K562 (cell line): ENCODE results near the gene CDK5RAP3. TPM values are rescaled to one million over a fixed set of nuclear protein-coding genes. Genes with fewer than 3 reads are reported as not detected.

Experiments used
- ARID1B ChIP-seq: fragments of 450-650 bp; IDR thresholded peaks from 2 replicates; pipeline ENCODE4 v1.6.1; 2016; ENCODE audit warnings: antibody characterized with exemption, mild to moderate bottlenecking, inconsistent platforms
- ATF1 ChIP-seq, 2 experiments: fragments of 450-650 bp in 1 of 2; IDR thresholded peaks; 2 replicates each; pipeline ENCODE4 v1.6.1; 2016; ENCODE audit warnings: missing compliant biosample characterization in 1 of 2, missing genetic modification characterization in 1 of 2
- BACH1 ChIP-seq: fragments of 200-800 bp; sonication (Bioruptor generic); IDR thresholded peaks from 2 replicates; pipeline ENCODE4 v1.6.1; 2016; ENCODE audit warnings: missing genetic modification characterization, missing compliant biosample characterization
- BRD4 ChIP-seq: fragments of 200-600 bp; sonication (generic); IDR thresholded peaks from 2 replicates; pipeline ENCODE4 v1.6.1; 2017; ENCODE audit warnings: inconsistent platforms
- BRF2 ChIP-seq: IDR thresholded peaks from 3 replicates; pipeline ENCODE4 v1.6.1; 2011; ENCODE audit warnings: borderline replicate concordance, mild to moderate bottlenecking; ENCODE audit not compliant: insufficient read length, insufficient read depth
- DACH1 ChIP-seq: fragments of 450-650 bp; IDR thresholded peaks from 2 replicates; pipeline ENCODE4 v1.6.1; 2018; ENCODE audit not compliant: partially characterized antibody
- MEIS2 ChIP-seq: fragments of 450-650 bp; IDR thresholded peaks from 2 replicates; pipeline ENCODE4 v1.6.1; 2014; ENCODE audit warnings: mild to moderate bottlenecking; ENCODE audit not compliant: partially characterized antibody
- RBM34 ChIP-seq: fragments of 200-400 bp; formaldehyde crosslinking; IDR thresholded peaks from 2 replicates; pipeline ENCODE4 v1.6.1; 2018; ENCODE audit warnings: low read length, borderline replicate concordance; ENCODE audit not compliant: insufficient read depth
- RUNX1 ChIP-seq: sonication (generic); IDR thresholded peaks from 2 replicates; pipeline ENCODE4 v1.6.1; 2016; ENCODE audit warnings: antibody characterized with exemption, low read depth
- SFPQ ChIP-seq: fragments of 200-400 bp; formaldehyde crosslinking; IDR thresholded peaks from 2 replicates; pipeline ENCODE4 v1.6.1; 2017; ENCODE audit warnings: mild to moderate bottlenecking, low read depth, low read length, moderate library complexity
- SMARCB1 ChIP-seq: IDR thresholded peaks from 2 replicates; pipeline ENCODE4 v1.6.1; 2011; ENCODE audit warnings: improper control_type of control experiment, low read depth; ENCODE audit not compliant: insufficient read length
- SRSF9 ChIP-seq: fragments of 200-400 bp; formaldehyde crosslinking; IDR thresholded peaks from 2 replicates; pipeline ENCODE4 v1.6.1; 2017; ENCODE audit warnings: low read depth, low read length, borderline replicate concordance
- TGIF2 ChIP-seq: sonication (generic); formaldehyde crosslinking; IDR thresholded peaks from 2 replicates; pipeline ENCODE4 v1.8.1; 2022; ENCODE audit warnings: mild to moderate bottlenecking, missing genetic modification reagents, moderate library complexity
- ZKSCAN3 ChIP-seq: fragments of 250-450 bp; sonication (Bioruptor Pico); IDR thresholded peaks from 2 replicates; pipeline ENCODE4 v1.4.0; 2020
- ZNF316 ChIP-seq: fragments of 450-650 bp; IDR thresholded peaks from 2 replicates; pipeline ENCODE4 v1.6.1; 2016
- ZNF57 ChIP-seq: fragments of 450-650 bp; formaldehyde crosslinking; IDR thresholded peaks from 2 replicates; pipeline ENCODE4 v1.4.0; 2020; ENCODE audit warnings: mild to moderate bottlenecking, moderate library complexity
- ZNF76 ChIP-seq: fragments of 250-450 bp; sonication (Bioruptor Pico); IDR thresholded peaks from 2 replicates; pipeline ENCODE4 v1.4.0; 2020; ENCODE audit warnings: mild to moderate bottlenecking, moderate library complexity, borderline replicate concordance
- polyA plus RNA-seq, 8 experiments: library from polyadenylated mRNA; depleted of rRNA in 4 of 8; stranded (reverse) in 5 of 8; unstranded in 3 of 8; fragments of >200 nt; fragmentation: Nextera tagmentation in 2 of 8; fragmentation: Illumina TruSeq in 1 of 8; extraction: Ambion mirVana in 2 of 8; extraction: Trizol in 1 of 8; gene quantifications; 2 replicates each; pipeline versions ENCODE4 v1.2.1 to v1.2.3, GENCODE V29; 2011 to 2014; ENCODE audit warnings: inconsistent platforms in 1 of 8, missing spikeins in 1 of 8
- total RNA-seq, 7 experiments: library from RNA; depleted of rRNA in 6 of 7; stranded (reverse); fragments of >200 nt in 6 of 7; fragmentation: Illumina TruSeq in 2 of 7; extraction: Trizol in 2 of 7; gene quantifications; 2 replicates each; pipeline versions ENCODE4 v1.2.1 to v1.2.3, GENCODE V29; 2011 to 2021; ENCODE audit warnings: low replicate concordance in 1 of 7
- TF ChIP-seq, protein P1 (sequence below): fragments of 150-350 bp; conservative IDR thresholded peaks from 2 replicates; pipeline ENCODE4 v1.6.1; 2014; ENCODE audit warnings: low read length
- TF ChIP-seq, protein P2 (sequence below): fragments of 250-450 bp; sonication (Bioruptor Pico); IDR thresholded peaks from 2 replicates; pipeline ENCODE4 v1.5.0; 2021; ENCODE audit warnings: mild to moderate bottlenecking, borderline replicate concordance

CDK5RAP3 gene
- total and polyA plus RNA-seq, 9 of the 15 experiments (the other 6 are each of a cell fraction or from before 2014, with no cell fraction given): 44.2 to 202 (median 91.5) TPM

GRCh38 chr17:47970725-47971499, at the start of gene CDK5RAP3 (continued):
- TF ChIP-seq, protein P1, sequence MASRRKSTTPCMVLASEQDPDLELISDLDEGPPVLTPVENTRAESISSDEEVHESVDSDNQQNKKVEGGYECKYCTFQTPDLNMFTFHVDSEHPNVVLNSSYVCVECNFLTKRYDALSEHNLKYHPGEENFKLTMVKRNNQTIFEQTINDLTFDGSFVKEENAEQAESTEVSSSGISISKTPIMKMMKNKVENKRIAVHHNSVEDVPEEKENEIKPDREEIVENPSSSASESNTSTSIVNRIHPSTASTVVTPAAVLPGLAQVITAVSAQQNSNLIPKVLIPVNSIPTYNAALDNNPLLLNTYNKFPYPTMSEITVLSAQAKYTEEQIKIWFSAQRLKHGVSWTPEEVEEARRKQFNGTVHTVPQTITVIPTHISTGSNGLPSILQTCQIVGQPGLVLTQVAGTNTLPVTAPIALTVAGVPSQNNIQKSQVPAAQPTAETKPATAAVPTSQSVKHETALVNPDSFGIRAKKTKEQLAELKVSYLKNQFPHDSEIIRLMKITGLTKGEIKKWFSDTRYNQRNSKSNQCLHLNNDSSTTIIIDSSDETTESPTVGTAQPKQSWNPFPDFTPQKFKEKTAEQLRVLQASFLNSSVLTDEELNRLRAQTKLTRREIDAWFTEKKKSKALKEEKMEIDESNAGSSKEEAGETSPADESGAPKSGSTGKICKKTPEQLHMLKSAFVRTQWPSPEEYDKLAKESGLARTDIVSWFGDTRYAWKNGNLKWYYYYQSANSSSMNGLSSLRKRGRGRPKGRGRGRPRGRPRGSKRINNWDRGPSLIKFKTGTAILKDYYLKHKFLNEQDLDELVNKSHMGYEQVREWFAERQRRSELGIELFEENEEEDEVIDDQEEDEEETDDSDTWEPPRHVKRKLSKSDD: no peak
- TF ChIP-seq, protein P2, sequence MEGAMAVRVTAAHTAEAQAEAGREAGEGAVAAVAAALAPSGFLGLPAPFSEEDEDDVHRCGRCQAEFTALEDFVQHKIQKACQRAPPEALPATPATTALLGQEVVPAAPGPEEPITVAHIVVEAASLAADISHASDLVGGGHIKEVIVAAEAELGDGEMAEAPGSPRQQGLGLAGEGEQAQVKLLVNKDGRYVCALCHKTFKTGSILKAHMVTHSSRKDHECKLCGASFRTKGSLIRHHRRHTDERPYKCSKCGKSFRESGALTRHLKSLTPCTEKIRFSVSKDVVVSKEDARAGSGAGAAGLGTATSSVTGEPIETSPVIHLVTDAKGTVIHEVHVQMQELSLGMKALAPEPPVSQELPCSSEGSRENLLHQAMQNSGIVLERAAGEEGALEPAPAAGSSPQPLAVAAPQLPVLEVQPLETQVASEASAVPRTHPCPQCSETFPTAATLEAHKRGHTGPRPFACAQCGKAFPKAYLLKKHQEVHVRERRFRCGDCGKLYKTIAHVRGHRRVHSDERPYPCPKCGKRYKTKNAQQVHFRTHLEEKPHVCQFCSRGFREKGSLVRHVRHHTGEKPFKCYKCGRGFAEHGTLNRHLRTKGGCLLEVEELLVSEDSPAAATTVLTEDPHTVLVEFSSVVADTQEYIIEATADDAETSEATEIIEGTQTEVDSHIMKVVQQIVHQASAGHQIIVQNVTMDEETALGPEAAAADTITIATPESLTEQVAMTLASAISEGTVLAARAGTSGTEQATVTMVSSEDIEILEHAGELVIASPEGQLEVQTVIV (CRISPR knock-in tag): no peak
- TF ChIP-seq ZKSCAN3 (no peak), ZNF316 (no peak), BRD4 (no peak), SFPQ (no peak), SRSF9 (no peak), MEIS2 (peak; percentile 54), RUNX1 (peak; percentile 15; the same call in 1 of the 2 replicates), TGIF2 (CRISPR knock-in tag) (no peak), BACH1 (tag) (no peak), DACH1 (no peak), RBM34 (no peak), ATF1 (CRISPR knock-in tag; IDR thresholded peaks at IDR 0.05) (0 out of 2 replicates have a peak, but pooled peaks have one; percentile 37), ATF1 (tag; IDR thresholded peaks at IDR 0.05) (peak; percentile 88), SMARCB1 (no peak), ZNF57 (no peak), BRF2 (no peak), ARID1B (peak; percentile 54), ZNF76 (CRISPR knock-in tag) (no peak)
